DOHH2 (cell line): ENCODE measurements around the gene DHRS3.

Experiments
- EZH2phosphoT487 ChIP-seq: fragments of 200-600 bp; sonication (generic); IDR thresholded peaks from 2 replicates; pipeline ENCODE4 v1.6.1; 2017; ENCODE audit warnings: borderline replicate concordance, mild to moderate bottlenecking, antibody characterized with exemption, low read length, moderate library complexity, mixed read lengths
- TF ChIP-seq, protein P1 (sequence below): fragments of 200-600 bp; sonication (generic); IDR thresholded peaks from one replicate; pipeline ENCODE4 v1.5.1; 2014; ENCODE audit warnings: antibody characterized with exemption, mild to moderate bottlenecking, low read depth, low read length; ENCODE audit not compliant: poor library complexity, severe bottlenecking

DNA sequence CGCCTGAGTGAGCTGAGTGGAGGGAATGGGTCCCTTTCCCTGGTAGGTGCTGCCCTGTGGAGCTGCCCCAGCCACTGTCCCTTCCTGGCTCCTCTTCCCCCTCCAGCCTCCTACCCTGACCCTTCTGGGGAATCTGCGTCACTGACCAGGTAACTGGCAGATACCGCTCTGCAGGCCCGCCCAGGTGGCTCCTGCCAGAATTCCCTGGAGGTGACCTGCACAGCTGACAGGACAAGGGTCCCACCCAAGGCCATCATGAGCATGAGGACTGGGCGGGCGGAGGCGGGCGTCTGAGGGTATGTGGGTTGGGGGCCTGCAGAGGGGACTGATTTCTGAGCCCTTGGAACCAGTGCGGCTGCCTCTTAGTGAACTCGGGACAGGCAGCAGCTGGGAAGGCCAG, 32.5 kb downstream of the DHRS3 start:
- TF ChIP-seq, protein P1, sequence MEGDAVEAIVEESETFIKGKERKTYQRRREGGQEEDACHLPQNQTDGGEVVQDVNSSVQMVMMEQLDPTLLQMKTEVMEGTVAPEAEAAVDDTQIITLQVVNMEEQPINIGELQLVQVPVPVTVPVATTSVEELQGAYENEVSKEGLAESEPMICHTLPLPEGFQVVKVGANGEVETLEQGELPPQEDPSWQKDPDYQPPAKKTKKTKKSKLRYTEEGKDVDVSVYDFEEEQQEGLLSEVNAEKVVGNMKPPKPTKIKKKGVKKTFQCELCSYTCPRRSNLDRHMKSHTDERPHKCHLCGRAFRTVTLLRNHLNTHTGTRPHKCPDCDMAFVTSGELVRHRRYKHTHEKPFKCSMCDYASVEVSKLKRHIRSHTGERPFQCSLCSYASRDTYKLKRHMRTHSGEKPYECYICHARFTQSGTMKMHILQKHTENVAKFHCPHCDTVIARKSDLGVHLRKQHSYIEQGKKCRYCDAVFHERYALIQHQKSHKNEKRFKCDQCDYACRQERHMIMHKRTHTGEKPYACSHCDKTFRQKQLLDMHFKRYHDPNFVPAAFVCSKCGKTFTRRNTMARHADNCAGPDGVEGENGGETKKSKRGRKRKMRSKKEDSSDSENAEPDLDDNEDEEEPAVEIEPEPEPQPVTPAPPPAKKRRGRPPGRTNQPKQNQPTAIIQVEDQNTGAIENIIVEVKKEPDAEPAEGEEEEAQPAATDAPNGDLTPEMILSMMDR: no peak
- no peak for TF ChIP-seq EZH2phosphoT487
